CD4-positive, alpha-beta T cell treated with Interleukin-1 beta for 1 hour (primary cell): ENCODE results near the gene USP32.
A peak's percentile ranks its signal among the peaks of the same experiment; 100 is the strongest.

Experiments used
- DNase-seq, 2 donors: peaks; one replicate each; pipeline ENCODE4 v3.0.0-alpha.2; 2020 to 2022

The USP32 gene

GRCh38 chr17:60149691-60150582 is 242.0 kb downstream of the USP32 start, which contains the start of gene CA4:
Gene CA4 (plus strand): TSS chr17:60149973. CDS start chr17:60150035, 62 bp downstream.
- no peak for DNase-seq

- no peak for DNase-seq
Observed at GRCh38 chr17:60148373-60148772, 243.6 kb downstream of the USP32 start.

GRCh38 chr17:60147553-60148223 is 244.2 kb downstream of the USP32 start:
- no peak for DNase-seq

- DNase-seq, result no peak
Observed at GRCh38 chr17:60146206-60146605, 245.7 kb downstream of the USP32 start.

GRCh38 chr17:60145006-60145935 is 246.7 kb downstream of the USP32 start:
- DNase-seq, result no peak

GRCh38 chr17:60142872-60143499 is 248.9 kb downstream of the USP32 start:
- peak; percentile 66 to 72 for DNase-seq

- no peak for DNase-seq
Observed at GRCh38 chr17:60141111-60142018, 250.6 kb downstream of the USP32 start.

GRCh38 chr17:60139438-60140285 is 252.3 kb downstream of the USP32 start:
- DNase-seq, result peak; percentile 62 to 64

DNA sequence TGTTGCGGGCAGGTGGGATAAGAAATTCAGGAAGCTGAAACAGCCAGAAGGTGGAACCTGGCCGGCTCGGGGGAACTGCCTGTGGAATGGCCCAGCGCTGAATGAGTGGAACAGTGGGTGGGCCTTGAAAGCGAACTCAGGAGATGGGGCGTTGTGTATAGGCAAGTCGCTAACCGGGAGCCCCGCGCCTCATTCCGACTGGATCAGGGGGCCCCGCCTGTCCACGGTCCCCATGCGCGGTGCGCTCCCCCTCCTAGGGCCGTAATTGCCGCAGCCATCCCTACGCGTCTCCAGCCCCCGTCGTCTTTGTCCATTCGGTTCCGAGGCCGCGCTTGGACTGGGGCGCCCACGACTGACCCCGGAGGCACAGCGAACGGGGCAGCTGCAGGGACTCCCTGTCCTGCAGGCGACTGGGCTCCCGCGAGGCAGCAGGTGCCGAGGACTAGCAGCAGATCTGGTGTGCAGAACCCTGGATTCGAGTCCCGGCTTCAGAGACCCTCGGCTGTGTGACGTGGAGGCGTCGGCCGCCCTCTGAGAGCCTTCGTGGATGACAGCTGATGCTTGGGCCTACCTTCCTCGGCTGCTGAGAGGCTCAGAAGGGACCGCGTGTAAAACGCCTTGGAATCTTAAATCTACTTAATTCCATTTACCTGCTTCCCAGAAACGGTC is 253.0 kb downstream of the USP32 start:
- DNase-seq, result no peak

DNA sequence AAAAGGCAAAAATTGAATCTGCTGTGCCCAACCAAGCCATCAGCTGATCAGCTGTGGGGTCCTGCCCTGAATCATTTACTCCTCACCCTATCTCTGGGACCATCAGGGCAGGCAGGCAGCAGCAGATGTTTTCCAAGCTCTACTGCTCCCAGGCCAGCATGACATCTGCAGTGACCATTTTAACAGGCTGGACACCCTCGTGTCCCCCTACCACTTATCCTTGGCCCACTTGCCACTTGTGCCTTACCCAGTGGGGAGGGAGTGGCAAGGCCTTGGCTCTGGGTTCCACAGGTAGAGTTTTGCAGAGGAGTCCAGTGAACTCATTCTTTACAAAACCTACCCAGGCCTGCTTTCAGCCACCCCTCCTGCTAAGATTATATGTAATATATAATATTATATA is 254.2 kb downstream of the USP32 start:
- DNase-seq, result no peak

DNA sequence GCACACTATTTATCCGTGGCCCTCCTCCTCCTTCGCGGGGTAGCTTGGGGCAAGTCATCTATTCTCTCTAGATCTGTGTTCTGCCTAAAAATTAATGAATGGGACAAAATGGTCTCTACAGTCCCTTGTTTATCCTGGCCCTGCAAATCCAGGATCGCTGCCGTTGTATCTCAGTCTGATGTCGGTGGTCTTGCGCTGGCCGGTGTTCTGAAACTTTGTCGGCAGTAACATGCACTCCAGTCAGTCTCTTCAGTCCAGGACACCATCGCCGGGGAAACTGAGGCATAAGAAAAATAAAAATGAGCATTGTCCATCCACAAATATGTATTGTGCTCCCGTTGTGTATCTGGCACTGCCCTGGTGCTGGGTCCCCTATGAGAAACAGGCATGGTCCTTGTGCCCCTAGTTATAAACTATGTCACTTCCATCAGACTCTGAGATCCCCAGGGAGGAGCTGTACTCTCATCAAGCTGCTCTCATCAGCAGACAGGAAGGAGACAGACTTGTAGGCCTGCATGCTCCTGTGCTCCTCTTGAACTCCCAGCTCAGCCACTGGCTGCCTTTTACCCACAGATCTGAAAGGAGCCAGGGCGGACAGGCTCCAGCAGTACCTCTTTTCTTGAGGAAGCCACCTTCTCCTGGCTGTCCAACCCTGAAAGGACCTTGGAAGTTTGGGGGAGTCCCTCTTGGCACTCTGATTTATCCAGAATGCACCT is 255.8 kb downstream of the USP32 start:
- DNase-seq, result no peak

- peak; percentile 81 to 83 for DNase-seq
Observed at GRCh38 chr17:60135151-60135950, 256.6 kb downstream of the USP32 start.

GRCh38 chr17:60134396-60135150 is 257.4 kb downstream of the USP32 start:
- DNase-seq, result no peak

DNA sequence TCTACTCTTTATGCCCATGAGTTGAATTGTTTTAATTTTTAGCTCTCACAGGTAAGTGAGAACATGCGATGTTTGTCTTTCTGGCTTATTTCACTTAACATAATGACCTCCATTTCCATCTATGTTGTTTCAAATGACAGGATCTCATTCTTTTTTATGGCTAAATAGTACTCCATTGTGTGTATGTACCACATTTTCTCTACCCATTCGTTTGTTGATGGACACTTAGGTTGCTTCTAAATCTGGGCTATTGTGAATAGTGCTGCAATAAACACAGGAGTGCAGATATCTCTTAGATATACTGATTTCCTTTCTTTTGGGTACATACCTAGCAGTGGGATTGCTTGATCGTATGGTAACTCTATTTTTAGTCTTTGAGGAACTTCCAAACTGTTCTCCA is 261.5 kb downstream of the USP32 start:
- no peak for DNase-seq

DNA sequence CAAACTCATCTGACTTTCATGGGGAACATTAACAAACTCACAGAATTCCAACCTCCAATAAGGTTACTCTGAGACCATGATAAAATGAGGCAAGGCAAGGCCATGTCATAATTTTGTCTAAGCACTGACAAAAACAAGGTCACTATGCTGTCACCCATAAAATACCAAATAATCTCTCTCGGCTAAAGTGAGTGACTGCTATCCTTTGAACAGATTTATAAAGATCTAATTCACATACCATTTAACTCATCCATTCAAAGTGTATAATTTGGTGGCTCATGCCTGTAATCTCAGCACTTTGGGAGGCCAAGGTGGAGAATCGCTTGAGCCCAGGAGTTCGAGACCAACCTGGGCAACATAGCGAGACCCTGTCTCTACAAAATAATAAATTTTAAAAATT is 262.8 kb downstream of the USP32 start:
- no peak for DNase-seq
